Breast epithelium (tissue), 3 donors: ENCODE measurements around the gene GOLGA8K.
"Not testable (repeated sequence)": the region's sequence is repeated elsewhere in the genome, so short reads cannot be mapped to it uniquely, and the experiment has no call there.

Source experiments
- CTCF ChIP-seq, 3 donors: fragments of 450-650 bp; IDR thresholded peaks; one replicate each; pipeline ENCODE4 v1.5.1; 2016 to 2017; ENCODE audit warnings: antibody characterized with exemption in 3 of 3, mild to moderate bottlenecking in 3 of 3, moderate library complexity in 3 of 3
- POLR2A ChIP-seq: fragments of 450-650 bp; IDR thresholded peaks from one replicate; pipeline ENCODE4 v1.6.1; 2016; ENCODE audit warnings: antibody characterized with exemption, mild to moderate bottlenecking, moderate library complexity
- POLR2AphosphoS5 ChIP-seq, 3 donors: sonication (generic); formaldehyde crosslinking; IDR thresholded peaks; one replicate each; pipeline ENCODE4 v1.6.1; 2017; ENCODE audit warnings: antibody characterized with exemption in 3 of 3

GRCh38 chr15:32363449-32363848 lies 39.6 kb downstream of the GOLGA8K start:
- not testable (repeated sequence) for TF ChIP-seq CTCF (IDR thresholded peaks at IDR 0.05); POLR2A; POLR2AphosphoS5 (IDR thresholded peaks at IDR 0.05)
